Measurements from ENCODE around the gene C2.

C2 gene

GRCh38 chr6:31922942-31923341, 4.6 kb upstream of the C2 start:
- H3K36me3 ChIP-seq (ENCODE audit: insufficient read depth, low read length) = no peaks in the 10 kb centered on the region
- ATAC-seq (ENCODE audit: insufficient read depth, low read depth) (peak; percentile 56), DNase-seq (peak; percentile 35)
- TF ChIP-seq EZH2 (IDR thresholded peaks at IDR 0.05; ENCODE audit: borderline replicate concordance, low read depth, low read length, severe bottlenecking) (no peak), CTCF (IDR thresholded peaks at IDR 0.05; ENCODE audit: borderline replicate concordance, extremely low read depth, low read length, poor library complexity, severe bottlenecking) (peak; percentile 60)
- H4K20me1 ChIP-seq (ENCODE audit: insufficient read depth, low read length) = no peaks in the 10 kb centered on the region
- no peaks in the 10 kb centered on the region for H3K4me1 ChIP-seq (ENCODE audit: insufficient read depth, low read length)
- H3K79me2 ChIP-seq (ENCODE audit: insufficient read depth, low read length) = no peaks in the 10 kb centered on the region
- H3K4me3 ChIP-seq (ENCODE audit: low read depth in 1 of 2, low read length in 2 of 2) = no peak overlapping the region
- H2AFZ ChIP-seq (ENCODE audit: low read depth, low read length) = peak overlapping the region; percentile 52
- H3K27ac ChIP-seq (ENCODE audit: low read length) = no peak overlapping the region
- H3K9me3 ChIP-seq (ENCODE audit: insufficient read depth, low read length, severe bottlenecking) = no peaks in the 10 kb centered on the region
- H3K4me2 ChIP-seq (ENCODE audit: insufficient read depth, low read length) = no peak overlapping the region
- H3K9ac ChIP-seq (ENCODE audit: low read depth, low read length) = no peak overlapping the region
- H3K27me3 ChIP-seq (ENCODE audit: insufficient read depth, low read length, poor library complexity) = peaks cover 3% of the 10 kb centered on the region

GRCh38 chr6:31927863-31928671, 550 bp downstream of the C2 start:
- Histone ChIP-seq H3K4me2 (ENCODE audit: insufficient read depth, low read length) (no peak overlapping the region), H3K9ac (ENCODE audit: low read depth, low read length) (no peak overlapping the region), H3K79me2 (ENCODE audit: insufficient read depth, low read length) (no peaks in the 10 kb centered on the region), H4K20me1 (ENCODE audit: insufficient read depth, low read length) (no peaks in the 10 kb centered on the region), H3K27me3 (ENCODE audit: insufficient read depth, low read length, poor library complexity) (peaks cover 3% of the 10 kb centered on the region), H3K9me3 (ENCODE audit: insufficient read depth, low read length, severe bottlenecking) (no peaks in the 10 kb centered on the region), H2AFZ (ENCODE audit: low read depth, low read length) (no peak overlapping the region), H3K27ac (ENCODE audit: low read length) (no peak overlapping the region), H3K4me1 (ENCODE audit: insufficient read depth, low read length) (no peaks in the 10 kb centered on the region), H3K4me3 (ENCODE audit: low read depth in 1 of 2, low read length in 2 of 2) (no peak overlapping the region), H3K36me3 (ENCODE audit: insufficient read depth, low read length) (no peaks in the 10 kb centered on the region)
- no peak for DNase-seq
- ATAC-seq (ENCODE audit: insufficient read depth, low read depth) = no peak
- no peak for TF ChIP-seq EZH2 (IDR thresholded peaks at IDR 0.05; ENCODE audit: borderline replicate concordance, low read depth, low read length, severe bottlenecking)
- no peak for TF ChIP-seq CTCF (IDR thresholded peaks at IDR 0.05; ENCODE audit: borderline replicate concordance, extremely low read depth, low read length, poor library complexity, severe bottlenecking)

- Histone ChIP-seq H3K9ac (ENCODE audit: low read depth, low read length) (no peak overlapping the region), H3K36me3 (ENCODE audit: insufficient read depth, low read length) (no peaks in the 10 kb centered on the region), H3K4me3 (ENCODE audit: low read depth in 1 of 2, low read length in 2 of 2) (no peak overlapping the region), H3K27ac (ENCODE audit: low read length) (no peak overlapping the region), H3K4me2 (ENCODE audit: insufficient read depth, low read length) (no peak overlapping the region), H3K27me3 (ENCODE audit: insufficient read depth, low read length, poor library complexity) (peaks cover 3% of the 10 kb centered on the region), H2AFZ (ENCODE audit: low read depth, low read length) (no peak overlapping the region), H3K79me2 (ENCODE audit: insufficient read depth, low read length) (no peaks in the 10 kb centered on the region), H4K20me1 (ENCODE audit: insufficient read depth, low read length) (no peaks in the 10 kb centered on the region), H3K9me3 (ENCODE audit: insufficient read depth, low read length, severe bottlenecking) (no peaks in the 10 kb centered on the region), H3K4me1 (ENCODE audit: insufficient read depth, low read length) (no peaks in the 10 kb centered on the region)
- DNase-seq = no peak
- ATAC-seq (ENCODE audit: insufficient read depth, low read depth) = no peak
- TF ChIP-seq EZH2 (IDR thresholded peaks at IDR 0.05; ENCODE audit: borderline replicate concordance, low read depth, low read length, severe bottlenecking) (no peak), CTCF (IDR thresholded peaks at IDR 0.05; ENCODE audit: borderline replicate concordance, extremely low read depth, low read length, poor library complexity, severe bottlenecking) (no peak)
These were observed 1.1 kb downstream of the C2 start for GRCh38 chr6:31928672-31928939.
